H1 (cell line): ENCODE results near the gene NFX1. TPM values are rescaled to one million over a fixed set of nuclear protein-coding genes. Genes with fewer than 3 reads are reported as not detected.

Experiments used
- CTCF ChIA-PET: fragments of 300-600 bp; sonication (Branson Sonifier 250); formaldehyde crosslinking; loops from one replicate; lab custom pipeline; 2021; ENCODE audit not compliant: partially characterized antibody; lab: Charles Lee
- POLR2A ChIA-PET: fragments of 300-600 bp; sonication (Branson Sonifier 250); formaldehyde crosslinking; loops from one replicate; lab custom pipeline; 2021; ENCODE audit warnings: inconsistent platforms; ENCODE audit not compliant: partially characterized antibody; lab: Charles Lee
- DNase-seq, 2 experiments: peaks; one replicate each; pipeline versions ENCODE4 v3.0.0 to v3.0.0-alpha.2; 2010 to 2022; ENCODE audit warnings: low spot score in 2 of 2, low read depth in 1 of 2, mixed read lengths in 1 of 2
- FAIRE-seq: peaks from 2 replicates; lab custom pipeline; 2011; peaks lifted over from hg19 to GRCh38; lab: Jason Lieb, UNC
- H2AFZ ChIP-seq: 2 replicates; pipeline ENCODE4 v1.8.1; 2012; ENCODE audit warnings: low read length, inconsistent platforms
- H2AK5ac ChIP-seq: 2 replicates; pipeline ENCODE4 v1.6.1; 2013; ENCODE audit warnings: low read depth, low read length
- H2BK120ac ChIP-seq: replicated peaks from 2 replicates; pipeline ENCODE3; 2013; ENCODE audit warnings: low read depth, low read length, inconsistent platforms
- H2BK12ac ChIP-seq: 2 replicates; pipeline ENCODE4 v1.6.1; 2013; ENCODE audit warnings: low read depth, low read length
- H2BK15ac ChIP-seq: 2 replicates; pipeline ENCODE4 v1.6.1; 2013; ENCODE audit warnings: low read length
- H2BK20ac ChIP-seq: 2 replicates; pipeline ENCODE4 v1.6.1; 2013; ENCODE audit warnings: low read length
- H2BK5ac ChIP-seq: 2 replicates; pipeline ENCODE4 v1.6.1; 2013; ENCODE audit warnings: low read depth, low read length
- H3K14ac ChIP-seq: 2 replicates; pipeline ENCODE4 v1.6.1; 2013; ENCODE audit warnings: inconsistent platforms; ENCODE audit not compliant: insufficient read length
- H3K18ac ChIP-seq: 2 replicates; pipeline ENCODE4 v1.6.1; 2013; ENCODE audit warnings: low read length; ENCODE audit errors: extremely low read depth
- H3K23ac ChIP-seq: 2 replicates; pipeline ENCODE4 v1.6.1; 2013; ENCODE audit warnings: inconsistent platforms; ENCODE audit not compliant: insufficient read length
- H3K23me2 ChIP-seq: 2 replicates; pipeline ENCODE4 v1.6.1; 2013; ENCODE audit warnings: low read depth, low read length
- H3K27ac ChIP-seq: 2 replicates; pipeline ENCODE4 v1.6.1; 2011; ENCODE audit warnings: low read depth, low read length, inconsistent platforms
- H3K27me3 ChIP-seq, 4 experiments: replicated peaks in 1 of 4; 1 replicate in 1 of 4; 2 replicates in 3 of 4; pipeline versions ENCODE4 v1.6.1 to v1.8.1; 2011 to 2013; ENCODE audit warnings: low read length in 3 of 4, mild to moderate bottlenecking in 3 of 4, inconsistent platforms in 2 of 4, mixed read lengths in 2 of 4, moderate library complexity in 1 of 4; ENCODE audit not compliant: control insufficient read depth in 3 of 4, insufficient read depth in 3 of 4; ENCODE audit errors: extremely low read depth in 1 of 4
- H3K36me3 ChIP-seq, 4 experiments: 2 replicates each; pipeline versions ENCODE4 v1.6.1 to v1.8.1; 2011 to 2013; ENCODE audit warnings: mild to moderate bottlenecking in 4 of 4, low read length in 3 of 4, moderate library complexity in 2 of 4, control low read depth in 1 of 4, inconsistent platforms in 1 of 4; ENCODE audit not compliant: insufficient read depth in 4 of 4, control insufficient read depth in 2 of 4
- H3K4ac ChIP-seq: replicated peaks from 2 replicates; pipeline ENCODE3; 2013; ENCODE audit warnings: low read length, low read depth, mixed read lengths, inconsistent platforms; ENCODE audit not compliant: insufficient read length
- H3K4me1 ChIP-seq, 4 experiments: replicated peaks in 1 of 4; 1 replicate in 1 of 4; 2 replicates in 3 of 4; pipeline versions ENCODE4 v1.6.1 to v1.8.1; 2011 to 2013; ENCODE audit warnings: low read length in 3 of 4, inconsistent platforms in 2 of 4, mixed read lengths in 1 of 4; ENCODE audit not compliant: insufficient read depth in 4 of 4, control insufficient read depth in 3 of 4
- H3K4me2 ChIP-seq, 2 experiments: 2 replicates each; pipeline versions ENCODE4 v1.6.1 to v1.8.1; 2011 to 2013; ENCODE audit warnings: low read depth in 2 of 2, low read length in 2 of 2, control low read depth in 1 of 2, inconsistent platforms in 1 of 2, mild to moderate bottlenecking in 1 of 2; ENCODE audit not compliant: insufficient read depth in 1 of 2
- H3K4me3 ChIP-seq, 4 experiments: fragments of 200-600, 300-600 bp in 1 of 4; sonication (generic), shearing (Covaris generic), sonication (Bioruptor Twin) in 1 of 4; 2 replicates each; pipeline versions ENCODE4 v1.5.1 to v1.8.1; 2011 to 2016; ENCODE audit warnings: low read length in 4 of 4, low read depth in 3 of 4, control low read depth in 2 of 4, inconsistent platforms in 2 of 4, mild to moderate bottlenecking in 2 of 4, mixed read lengths in 1 of 4, moderate library complexity in 1 of 4; ENCODE audit not compliant: insufficient read depth in 2 of 4; ENCODE audit errors: extremely low read depth in 1 of 4
- H3K56ac ChIP-seq: replicated peaks from 2 replicates; pipeline ENCODE3; 2013; ENCODE audit warnings: low read depth, mild to moderate bottlenecking, mixed read lengths, low read length, inconsistent platforms; ENCODE audit not compliant: insufficient read length
- H3K79me1 ChIP-seq: 2 replicates; pipeline ENCODE4 v1.6.1; 2013; ENCODE audit warnings: low read depth, low read length, control low read depth
- H3K79me2 ChIP-seq, 2 experiments: 2 replicates each; pipeline versions ENCODE4 v1.6.1 to v1.8.1; 2012 to 2013; ENCODE audit warnings: low read length in 2 of 2, mild to moderate bottlenecking in 2 of 2, inconsistent platforms in 1 of 2; ENCODE audit not compliant: insufficient read depth in 2 of 2, control insufficient read depth in 1 of 2
- H3K9ac ChIP-seq, 4 experiments: replicated peaks in 1 of 4; 1 replicate in 1 of 4; 2 replicates in 3 of 4; pipeline versions ENCODE4 v1.6.1 to v1.8.1; 2011 to 2013; ENCODE audit warnings: low read depth in 3 of 4, low read length in 3 of 4, control low read depth in 2 of 4, mild to moderate bottlenecking in 2 of 4, moderate library complexity in 2 of 4, inconsistent platforms in 1 of 4; ENCODE audit errors: extremely low read depth in 1 of 4
- H3K9me3 ChIP-seq, 2 experiments: 2 replicates each; pipeline versions ENCODE4 v1.6.1 to v1.8.1; 2012 to 2013; ENCODE audit warnings: mild to moderate bottlenecking in 2 of 2, moderate library complexity in 2 of 2, control low read depth in 1 of 2, inconsistent platforms in 1 of 2, low read depth in 1 of 2, low read length in 1 of 2, mixed read lengths in 1 of 2; ENCODE audit not compliant: insufficient read depth in 2 of 2
- H4K20me1 ChIP-seq, 2 experiments: replicated peaks in 1 of 2; 2 replicates each; pipeline versions ENCODE3 to v1.8.1; 2011 to 2013; ENCODE audit warnings: inconsistent platforms in 2 of 2, low read length in 2 of 2, mild to moderate bottlenecking in 1 of 2; ENCODE audit not compliant: insufficient read depth in 2 of 2, control insufficient read depth in 1 of 2
- H4K5ac ChIP-seq: 2 replicates; pipeline ENCODE4 v1.6.1; 2013; ENCODE audit warnings: low read length, low read depth, mixed read lengths, inconsistent platforms; ENCODE audit not compliant: insufficient read length
- H4K8ac ChIP-seq: 2 replicates; pipeline ENCODE4 v1.8.0; 2013; ENCODE audit warnings: mild to moderate bottlenecking, moderate library complexity, low read length, inconsistent platforms; ENCODE audit not compliant: insufficient read depth; ENCODE audit errors: extremely low read depth
- H4K91ac ChIP-seq: replicated peaks from 2 replicates; pipeline ENCODE3; 2013; ENCODE audit warnings: low read length, mixed read lengths, inconsistent platforms; ENCODE audit not compliant: insufficient read length
- SIN3A ChIP-seq, 2 experiments: IDR thresholded peaks in 1 of 2; conservative IDR thresholded peaks in 1 of 2; 2 replicates each; pipeline ENCODE4 v1.6.1; 2011 to 2012; ENCODE audit warnings: low read length in 2 of 2, improper control_type of control experiment in 1 of 2, low read depth in 1 of 2, mild to moderate bottlenecking in 1 of 2
- TAF1 ChIP-seq: IDR thresholded peaks from 2 replicates; pipeline ENCODE4 v1.6.1; 2011; ENCODE audit warnings: mild to moderate bottlenecking, low read depth, low read length
- WGBS, 2 experiments: shearing (Covaris generic) in 1 of 2; methylation state at CpG; one replicate each; pipeline versions ENCODE4 v1.1.6 to v1.1.7; 2013 to 2015; ENCODE audit warnings: low lambda C conversion rate in 2 of 2, mixed read lengths in 2 of 2, inconsistent platforms in 1 of 2, low coverage in 1 of 2, missing lambda C conversion rate in 1 of 2; ENCODE audit not compliant: insufficient replicate concordance in 2 of 2, insufficient coverage in 1 of 2, insufficient read length in 1 of 2; ENCODE audit errors: extremely low coverage in 1 of 2, missing lambda C conversion rate in 1 of 2; 5-methylcytosine and 5-hydroxymethylcytosine counted together
- polyA plus RNA-seq, 7 experiments: library from polyadenylated mRNA; depleted of rRNA in 3 of 7; stranded (reverse) in 5 of 7; unstranded in 2 of 7; fragments of >200 nt in 5 of 7; fragments of 200-250 nt in 2 of 7; gene quantifications; 1 replicate in 5 of 7; 2 replicates in 1 of 7; 4 replicates in 1 of 7; pipeline versions ENCODE4 v1.2.1 to v1.2.3, GENCODE V29; 2011 to 2013; ENCODE audit warnings: missing spikeins in 2 of 7, mixed read lengths in 2 of 7
- total RNA-seq: library from RNA; stranded (reverse); fragmentation: NEBNext Ultra II Directional; extraction: Animal tissue kit (Norgen Biotek cat#: 25700); gene quantifications from 2 replicates; pipeline ENCODE4 v1.2.1, GENCODE V29; 2021
- TF ChIP-seq, protein P1 (sequence below): IDR thresholded peaks from 2 replicates; pipeline ENCODE4 v1.6.1; 2012; ENCODE audit warnings: inconsistent platforms

Gene NFX1
- total and polyA plus RNA-seq, 2 of the 8 experiments (the other 6 are each of a cell fraction or from before 2014, with no cell fraction given), result 19.4 to 28.4 TPM

- Histone ChIP-seq H3K36me3 (peaks cover 20 to 46% (median 37%) of the 10 kb centered on the region in 4 experiments), H3K4me2 (peak overlapping the region; percentile 82 to 91), H3K23ac (no peak overlapping the region), H3K23me2 (peaks cover 13% of the 10 kb centered on the region), H2BK120ac (no peak overlapping the region), H3K4me3 (peak overlapping the region; percentile 86 to 99 (median 96)), H3K27me3 (no peaks in the 10 kb centered on the region), H2BK15ac (no peak overlapping the region), H3K4me1 (peaks cover 0 to 2% (median 2%) of the 10 kb centered on the region in 4 experiments; a peak in 2 of 7 replicates), H4K20me1 (no peaks in the 10 kb centered on the region), H3K27ac (peak overlapping the region; percentile 31), H4K91ac (peak overlapping the region; percentile 36), H3K9me3 (no peaks in the 10 kb centered on the region), H2AFZ (peak overlapping the region; percentile 60), H3K4ac (peak overlapping the region; percentile 66), H2AK5ac (peak overlapping the region; percentile 29; the same call in 1 of the 2 replicates), H2BK20ac (no peak overlapping the region), H4K5ac (peak overlapping the region; percentile 9), H3K56ac (no peak overlapping the region), H3K18ac (peak overlapping the region; percentile 67), H3K14ac (no peak overlapping the region), H3K9ac (peak overlapping the region; percentile 70 to 89 (median 86)), H3K79me1 (0 out of 2 replicates have a peak, but pooled peaks cover 4% of the 10 kb centered on the region), H4K8ac (peak overlapping the region; percentile 93; the same call in 1 of the 2 replicates), H2BK12ac (peak overlapping the region; percentile 55; the same call in 1 of the 2 replicates), H3K79me2 (peaks cover 10 to 31% of the 10 kb centered on the region in 2 experiments), H2BK5ac (peak overlapping the region; percentile 67; the same call in 1 of the 2 replicates)
- TF ChIP-seq SIN3A (conservative IDR thresholded peaks at IDR 0.05 in 1 of 2, IDR thresholded peaks at IDR 0.05 in 1 of 2; ENCODE audit: low read depth in 1 of 2, low read length in 2 of 2), result peak in 1 of 2 experiments; percentile 21; a peak in 1 of 4 replicates
- TF ChIP-seq, protein P1, sequence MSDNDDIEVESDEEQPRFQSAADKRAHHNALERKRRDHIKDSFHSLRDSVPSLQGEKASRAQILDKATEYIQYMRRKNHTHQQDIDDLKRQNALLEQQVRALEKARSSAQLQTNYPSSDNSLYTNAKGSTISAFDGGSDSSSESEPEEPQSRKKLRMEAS, result peak; percentile 58
- TF ChIP-seq TAF1, result no peak
- WGBS, 2 experiments, result 13% methylated on average over 25 of the region's 25 CpGs; no CpG with 5 or more reads in 1 of the 2 experiments
- POLR2A ChIA-PET, result interaction anchor here (0.8 to 3.8 kb wide), 10 partner anchors 9 to 238 kb away, joined by 3 to 29 read pairs (median 5); partner anchors contain the start of genes DNAJA1 and NFX1
- FAIRE-seq (no peak), DNase-seq (no peak)
- CTCF ChIA-PET, result interaction anchor here (0.7 to 1.4 kb wide), 3 partner anchors 15 to 37 kb away, joined by 3 to 4 read pairs (median 3); no protein-coding TSS in a partner anchor
Observed at GRCh38 chr9:33263131-33264002, 26.9 kb upstream of the NFX1 start.
